SIG-M5 treated with dmso at 0.1 percent for 504 hours (cell line): ENCODE measurements around the gene BARX2.
A peak's percentile ranks its signal among the peaks of the same experiment; 100 is the strongest.
"Not testable (repeated sequence)": the region's sequence is repeated elsewhere in the genome, so short reads cannot be mapped to it uniquely, and the experiment has no call there.

Experiments
- DNase-seq: peaks from one replicate; lab custom pipeline; 2025; ENCODE audit not compliant: unreplicated experiment; lab: John Stamatoyannopoulos, UW

Gene BARX2

GRCh38 chr11:129375751-129376657 is at the start of gene BARX2:
Gene BARX2 (plus strand): TSS chr11:129375848. CDS start chr11:129376036, 188 bp downstream.
- peak; percentile 37 for DNase-seq

- DNase-seq, result no peak
Observed at GRCh38 chr11:129326921-129327320, 48.7 kb upstream of the BARX2 start.

- peak; percentile 24 for DNase-seq
Observed at GRCh38 chr11:129327708-129328107, 47.9 kb upstream of the BARX2 start.

- DNase-seq, result no peak
Observed at GRCh38 chr11:129328756-129329155, 46.9 kb upstream of the BARX2 start.

- DNase-seq, result no peak
Observed at GRCh38 chr11:129331217-129331616, 44.4 kb upstream of the BARX2 start.

GRCh38 chr11:129331871-129332274 is 43.8 kb upstream of the BARX2 start:
- peak; percentile 66 for DNase-seq

- no peak for DNase-seq
Observed at GRCh38 chr11:129333873-129334272, 41.8 kb upstream of the BARX2 start.

GRCh38 chr11:129344301-129344940 is 31.2 kb upstream of the BARX2 start:
- not testable (repeated sequence) for DNase-seq

- DNase-seq, result no peak
Observed at GRCh38 chr11:129346916-129347315, 28.7 kb upstream of the BARX2 start.

- DNase-seq, result no peak
Observed at GRCh38 chr11:129348813-129349212, 26.8 kb upstream of the BARX2 start.

- no peak for DNase-seq
Observed at GRCh38 chr11:129352676-129353075, 23.0 kb upstream of the BARX2 start.

GRCh38 chr11:129354691-129355090 is 21.0 kb upstream of the BARX2 start:
- no peak for DNase-seq

- no peak for DNase-seq
Observed at GRCh38 chr11:129359748-129360147, 15.9 kb upstream of the BARX2 start.

GRCh38 chr11:129364143-129364654 is 11.4 kb upstream of the BARX2 start:
- peak; percentile 81 for DNase-seq

- DNase-seq, result no peak
Observed at GRCh38 chr11:129365816-129366215, 9.8 kb upstream of the BARX2 start.

GRCh38 chr11:129366737-129367597 is 8.7 kb upstream of the BARX2 start:
- DNase-seq, result no peak

GRCh38 chr11:129368889-129369672 is 6.6 kb upstream of the BARX2 start:
- DNase-seq, result no peak

GRCh38 chr11:129370715-129371114 is 4.9 kb upstream of the BARX2 start:
- no peak for DNase-seq

- no peak for DNase-seq
Observed at GRCh38 chr11:129372609-129373488, 2.8 kb upstream of the BARX2 start.
